Upper lobe of left lung (tissue), 6 donors: ENCODE results near the gene GLIPR2. TPM values are rescaled to one million over a fixed set of nuclear protein-coding genes. Genes with fewer than 3 reads are reported as not detected.
A peak's percentile ranks its signal among the peaks of the same experiment; 100 is the strongest.

Source experiments
- ATAC-seq, 2 donors: fragments of 200-7000 bp; cut with Tn5 transposase; one replicate each; pipeline ENCODE4 v1.9.1; 2022; ENCODE audit warnings: mild to moderate bottlenecking in 2 of 2, moderate library complexity in 2 of 2; ENCODE audit not compliant: low FRiP score in 2 of 2
- DNase-seq, 2 donors: peaks; one replicate each; pipeline ENCODE4 v3.0.0-alpha.2; 2019 to 2020
- H3K27ac ChIP-seq, 4 donors: fragments of 200-600 bp; sonication (generic); one replicate each; pipeline ENCODE4 v1.5.1; 2016 to 2019
- H3K27me3 ChIP-seq, 4 donors: fragments of 200-600 bp; sonication (generic); one replicate each; pipeline ENCODE4 v1.5.1; 2017 to 2019
- H3K36me3 ChIP-seq, 4 donors: fragments of 200-600 bp; sonication (generic); one replicate each; pipeline ENCODE4 v1.5.1; 2016 to 2019
- H3K4me1 ChIP-seq, 4 donors: fragments of 200-600 bp; sonication (generic); one replicate each; pipeline ENCODE4 v1.5.1; 2018 to 2019
- H3K4me3 ChIP-seq, 4 donors: fragments of 200-600 bp; sonication (generic); one replicate each; pipeline ENCODE4 v1.5.1; 2017 to 2019; ENCODE audit warnings: mild to moderate bottlenecking in 2 of 4, moderate library complexity in 1 of 4
- H3K9me3 ChIP-seq, 4 donors: fragments of 200-600 bp; sonication (generic); one replicate each; pipeline ENCODE4 v1.5.1; 2018 to 2019
- EP300 ChIP-seq, 4 donors: sonication (generic); formaldehyde crosslinking; IDR thresholded peaks; one replicate each; pipeline ENCODE4 v1.5.1; 2017; ENCODE audit warnings: antibody characterized with exemption in 4 of 4, control low read depth in 2 of 4
- POLR2A ChIP-seq, 4 donors: fragments of 450-650 bp; IDR thresholded peaks; one replicate each; pipeline ENCODE4 v1.5.1; 2016 to 2017; ENCODE audit warnings: antibody characterized with exemption in 4 of 4, mild to moderate bottlenecking in 2 of 4
- POLR2AphosphoS5 ChIP-seq, 2 donors: sonication (generic); formaldehyde crosslinking; IDR thresholded peaks; one replicate each; pipeline ENCODE4 v1.5.1; 2017; ENCODE audit warnings: antibody characterized with exemption in 2 of 2
- WGBS, 2 donors: methylation state at CpG; one replicate each; pipeline ENCODE4 v1.1.5; 2017 to 2018; 5-methylcytosine and 5-hydroxymethylcytosine counted together
- total RNA-seq, 6 donors: library from RNA; depleted of rRNA in 4 of 6; stranded (reverse); fragments of >200 nt in 4 of 6; gene quantifications; one replicate each; pipeline versions ENCODE4 v1.1.0 to v1.2.1, GENCODE V29; 2016 to 2021
- TF ChIP-seq, protein P1 (sequence below), 6 experiments: fragments of 450-650 bp in 4 of 6; fragments of 200-600 bp in 2 of 6; sonication (generic) in 2 of 6; IDR thresholded peaks; one replicate each; pipeline ENCODE4 v1.5.1; 2016 to 2019; ENCODE audit warnings: antibody characterized with exemption in 6 of 6
- donor health status: DM: no; HTN: no; CAD: no; lungs with moderate emphysema.
- donor health status: DM: no; HTN: yes; CAD: no; lungs with severe emphysema.

The GLIPR2 gene
- total RNA-seq, 6 donors from 2014 or later, result 39.6 to 131 (median 66.0) TPM

- WGBS, 2 donors, result 90 to 93% methylated on average over 17 of the region's 17 CpGs
- Histone ChIP-seq H3K4me1 (peaks cover 14 to 24% (median 19%) of the 10 kb centered on the region in 4 donors), H3K27me3 (no peaks in the 10 kb centered on the region), H3K36me3 (no peaks in the 10 kb centered on the region), H3K27ac (no peak overlapping the region), H3K4me3 (no peak overlapping the region), H3K9me3 (no peaks in the 10 kb centered on the region)
- DNase-seq (no peak), ATAC-seq (no peak)
- TF ChIP-seq POLR2A (IDR thresholded peaks at IDR 0.05) (no peak), EP300 (IDR thresholded peaks at IDR 0.05) (no peak), POLR2AphosphoS5 (IDR thresholded peaks at IDR 0.05) (no peak)
- TF ChIP-seq, protein P1, sequence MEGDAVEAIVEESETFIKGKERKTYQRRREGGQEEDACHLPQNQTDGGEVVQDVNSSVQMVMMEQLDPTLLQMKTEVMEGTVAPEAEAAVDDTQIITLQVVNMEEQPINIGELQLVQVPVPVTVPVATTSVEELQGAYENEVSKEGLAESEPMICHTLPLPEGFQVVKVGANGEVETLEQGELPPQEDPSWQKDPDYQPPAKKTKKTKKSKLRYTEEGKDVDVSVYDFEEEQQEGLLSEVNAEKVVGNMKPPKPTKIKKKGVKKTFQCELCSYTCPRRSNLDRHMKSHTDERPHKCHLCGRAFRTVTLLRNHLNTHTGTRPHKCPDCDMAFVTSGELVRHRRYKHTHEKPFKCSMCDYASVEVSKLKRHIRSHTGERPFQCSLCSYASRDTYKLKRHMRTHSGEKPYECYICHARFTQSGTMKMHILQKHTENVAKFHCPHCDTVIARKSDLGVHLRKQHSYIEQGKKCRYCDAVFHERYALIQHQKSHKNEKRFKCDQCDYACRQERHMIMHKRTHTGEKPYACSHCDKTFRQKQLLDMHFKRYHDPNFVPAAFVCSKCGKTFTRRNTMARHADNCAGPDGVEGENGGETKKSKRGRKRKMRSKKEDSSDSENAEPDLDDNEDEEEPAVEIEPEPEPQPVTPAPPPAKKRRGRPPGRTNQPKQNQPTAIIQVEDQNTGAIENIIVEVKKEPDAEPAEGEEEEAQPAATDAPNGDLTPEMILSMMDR (IDR thresholded peaks at IDR 0.05), result no peak
These were observed 25.7 kb downstream of the GLIPR2 start for GRCh38 chr9:36162211-36162738.

DNA sequence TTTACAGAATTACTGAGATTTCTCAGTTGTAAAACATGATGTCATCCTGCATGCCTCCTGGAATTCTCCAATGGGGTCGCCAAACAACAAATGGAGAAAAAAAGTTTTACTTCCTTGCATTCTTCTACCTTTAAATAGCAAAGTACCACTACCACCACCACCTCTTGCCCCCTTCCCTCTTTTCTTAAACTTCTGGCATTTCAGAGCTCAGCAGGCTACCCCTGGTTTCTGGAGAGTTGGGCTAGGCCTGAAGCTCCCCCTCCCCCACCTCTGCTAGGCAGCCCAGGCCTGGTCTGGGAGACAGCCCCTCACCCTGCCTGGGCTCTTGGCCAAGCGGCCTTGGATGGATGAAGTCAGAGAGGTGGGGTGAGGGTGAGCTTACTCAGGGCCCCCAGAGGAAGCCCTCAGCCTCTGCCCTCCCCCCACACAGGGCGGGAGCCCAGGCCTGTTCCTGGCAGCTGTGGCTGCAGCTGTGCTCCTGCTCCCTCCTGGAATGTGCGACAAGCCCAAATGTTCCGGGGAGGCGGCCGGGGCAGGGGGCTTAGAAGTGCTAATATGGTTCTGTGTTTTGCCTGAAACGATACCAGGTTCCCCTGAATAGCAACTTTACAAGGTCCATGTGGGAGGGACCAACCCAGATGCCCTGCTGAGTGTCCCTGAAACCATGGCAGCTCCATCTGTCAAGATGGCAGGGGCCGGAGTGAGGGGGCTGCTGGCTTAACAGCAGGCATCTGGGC, 26.7 kb downstream of the GLIPR2 start:
- TF ChIP-seq EP300 (IDR thresholded peaks at IDR 0.05) (no peak), POLR2AphosphoS5 (IDR thresholded peaks at IDR 0.05) (peak in 1 of 2 donors; percentile 11)
- Histone ChIP-seq H3K27me3 (no peaks in the 10 kb centered on the region), H3K4me1 (peaks cover 10 to 20% (median 15%) of the 10 kb centered on the region in 4 donors), H3K36me3 (no peaks in the 10 kb centered on the region), H3K27ac (peak overlapping the region in 3 of 4 donors; percentile 27 to 71 (median 40)), H3K9me3 (no peaks in the 10 kb centered on the region), H3K4me3 (no peak overlapping the region)
- peak; percentile 34 to 60 for ATAC-seq
- 53 to 59% methylated on average over 8 of the region's 9 CpGs for WGBS, 2 donors
- DNase-seq, result peak in 1 of 2 donors; percentile 53

DNA sequence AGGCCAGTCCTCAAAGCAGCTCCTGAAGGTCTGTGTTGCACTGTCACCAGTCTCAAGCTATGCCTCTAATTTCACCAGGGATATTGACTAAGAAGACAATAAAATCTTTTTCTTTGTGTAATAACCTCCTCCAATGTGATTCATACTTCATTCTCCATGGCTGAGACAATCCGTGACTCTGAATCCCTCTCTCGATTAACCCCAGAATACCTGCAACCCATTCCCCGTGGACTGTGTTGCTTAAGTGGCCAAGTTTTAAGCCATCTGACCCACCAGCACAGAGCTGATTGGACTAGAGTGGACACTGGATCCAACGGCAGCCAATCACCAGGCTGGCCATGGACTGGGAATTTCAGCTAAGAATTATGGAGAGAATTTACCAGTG, 27.2 kb downstream of the GLIPR2 start:
- peaks cover 9 to 16% (median 15%) of the 10 kb centered on the region in 4 donors for H3K4me1 ChIP-seq

GRCh38 chr9:36164372-36164771, 27.8 kb downstream of the GLIPR2 start:
- peaks cover 9 to 16% (median 15%) of the 10 kb centered on the region in 4 donors for H3K4me1 ChIP-seq
- no peaks in the 10 kb centered on the region for H3K36me3 ChIP-seq
- H3K27ac ChIP-seq, result peak overlapping the region in 1 of 4 donors; percentile 40

More for the DNA sequence above, 27.2 kb downstream of the GLIPR2 start:
- no peaks in the 10 kb centered on the region for H3K9me3 ChIP-seq
- peak in 1 of 2 donors; percentile 5 for ATAC-seq
- WGBS, 2 donors, result 74 to 91% methylated on average over 4 of the region's 4 CpGs
- H3K36me3 ChIP-seq, result no peaks in the 10 kb centered on the region
- TF ChIP-seq POLR2AphosphoS5 (IDR thresholded peaks at IDR 0.05) (no peak), POLR2A (IDR thresholded peaks at IDR 0.05) (peak in 1 of 4 donors; percentile 19)
- H3K27me3 ChIP-seq, result no peaks in the 10 kb centered on the region
- H3K27ac ChIP-seq, result peak overlapping the region in 2 of 4 donors; percentile 40 to 71
- H3K4me3 ChIP-seq, result no peak overlapping the region
- DNase-seq, result no peak

DNA sequence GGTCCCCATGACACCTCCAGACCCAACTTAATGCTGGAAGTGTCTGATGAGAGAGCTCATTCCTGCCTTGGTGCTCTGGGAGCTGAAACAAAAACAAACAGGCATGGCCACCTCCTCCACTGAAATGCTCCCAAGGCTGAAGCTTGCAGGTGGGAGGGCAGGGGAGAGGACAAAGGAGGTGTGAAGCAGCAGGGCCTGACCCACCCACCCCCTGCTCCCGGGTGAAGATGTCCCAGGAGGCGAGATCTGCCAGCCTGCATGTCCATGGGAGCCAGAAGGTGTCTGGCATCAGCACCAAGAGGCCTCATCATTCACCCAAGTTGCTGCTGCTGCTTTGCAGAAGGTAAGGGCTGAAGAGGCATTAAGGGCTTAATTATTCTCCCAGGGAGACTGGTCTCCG, 28.5 kb downstream of the GLIPR2 start:
- peaks cover 9 to 16% (median 15%) of the 10 kb centered on the region in 4 donors for H3K4me1 ChIP-seq
- H3K36me3 ChIP-seq, result no peaks in the 10 kb centered on the region
- no peaks in the 10 kb centered on the region for H3K27me3 ChIP-seq
- no peaks in the 10 kb centered on the region for H3K9me3 ChIP-seq
- no peak overlapping the region for H3K27ac ChIP-seq
- DNase-seq (no peak), ATAC-seq (no peak)
- 73 to 82% methylated on average over 3 of the region's 3 CpGs for WGBS, 2 donors
- no peak overlapping the region for H3K4me3 ChIP-seq
- TF ChIP-seq POLR2AphosphoS5 (IDR thresholded peaks at IDR 0.05), result no peak
- no peak for TF ChIP-seq EP300 (IDR thresholded peaks at IDR 0.05)
- TF ChIP-seq, protein P1 (IDR thresholded peaks at IDR 0.05), result no peak
- no peak for TF ChIP-seq POLR2A (IDR thresholded peaks at IDR 0.05)

More at GRCh38 chr9:36164372-36164771, 27.8 kb downstream of the GLIPR2 start:
- DNase-seq (no peak), ATAC-seq (no peak)
- H3K9me3 ChIP-seq, result no peaks in the 10 kb centered on the region
- no peak overlapping the region for H3K4me3 ChIP-seq
- H3K27me3 ChIP-seq, result no peaks in the 10 kb centered on the region
- 82 to 88% methylated on average over 6 of the region's 6 CpGs for WGBS, 2 donors
- TF ChIP-seq, protein P1 (IDR thresholded peaks at IDR 0.05), result no peak
- TF ChIP-seq POLR2A (IDR thresholded peaks at IDR 0.05), result no peak
- no peak for TF ChIP-seq POLR2AphosphoS5 (IDR thresholded peaks at IDR 0.05)
- no peak for TF ChIP-seq EP300 (IDR thresholded peaks at IDR 0.05)
